NK-92 (cell line): ENCODE data around the gene LMX1B.
"Not testable (repeated sequence)": the region's sequence is repeated elsewhere in the genome, so short reads cannot be mapped to it uniquely, and the experiment has no call there.

Source experiments
- DNase-seq: peaks from one replicate; lab custom pipeline; 2025; ENCODE audit not compliant: unreplicated experiment; lab: John Stamatoyannopoulos, UW

LMX1B gene

GRCh38 chr9:126705767-126706697 is 92.3 kb downstream of the LMX1B start:
- DNase-seq: no peak

- DNase-seq: no peak
Observed at GRCh38 chr9:126706698-126707053, 92.9 kb downstream of the LMX1B start.

GRCh38 chr9:126707083-126707482 is 93.4 kb downstream of the LMX1B start:
- no peak for DNase-seq

GRCh38 chr9:126707712-126708111 is 94.0 kb downstream of the LMX1B start:
- not testable (repeated sequence) for DNase-seq

GRCh38 chr9:126708178-126708577 is 94.5 kb downstream of the LMX1B start:
- no peak for DNase-seq

- no peak for DNase-seq
Observed at GRCh38 chr9:126709241-126709640, 95.5 kb downstream of the LMX1B start.

- DNase-seq: no peak
Observed at GRCh38 chr9:126715382-126715781, 101.7 kb downstream of the LMX1B start.

- DNase-seq: not testable (repeated sequence)
Observed at GRCh38 chr9:126717441-126717840, 103.7 kb downstream of the LMX1B start.

GRCh38 chr9:126719618-126720031 is 105.9 kb downstream of the LMX1B start:
- DNase-seq: peak; percentile 31

- DNase-seq: no peak
Observed at GRCh38 chr9:126720036-126720435, 106.3 kb downstream of the LMX1B start.

GRCh38 chr9:126720661-126721563 is 107.2 kb downstream of the LMX1B start:
- DNase-seq: no peak

GRCh38 chr9:126721564-126721981 is 107.8 kb downstream of the LMX1B start:
- no peak for DNase-seq

- DNase-seq: peak; percentile 14
Observed at GRCh38 chr9:126722252-126722921, 108.7 kb downstream of the LMX1B start.

GRCh38 chr9:126722922-126723806 is 109.4 kb downstream of the LMX1B start:
- no peak for DNase-seq

GRCh38 chr9:126723807-126724172 is 110.1 kb downstream of the LMX1B start:
- DNase-seq: no peak

GRCh38 chr9:126724226-126724625 is 110.5 kb downstream of the LMX1B start:
- no peak for DNase-seq

- not testable (repeated sequence) for DNase-seq
Observed at GRCh38 chr9:126725485-126725884, 111.8 kb downstream of the LMX1B start.

- DNase-seq: not testable (repeated sequence)
Observed at GRCh38 chr9:126728210-126728609, 114.5 kb downstream of the LMX1B start.

GRCh38 chr9:126730592-126730991 is 116.9 kb downstream of the LMX1B start:
- not testable (repeated sequence) for DNase-seq

- DNase-seq: no peak
Observed at GRCh38 chr9:126733005-126733404, 119.3 kb downstream of the LMX1B start.
